ENCODE measurements around the gene ZNF511.

- TF ChIP-seq CTCF (IDR thresholded peaks at IDR 0.05) = no peak
- TF ChIP-seq POLR2AphosphoS5 (IDR thresholded peaks at IDR 0.05; ENCODE audit: insufficient read depth in 1 of 2, low read depth in 1 of 2) = no peak
- no peak for TF ChIP-seq POLR2A (IDR thresholded peaks at IDR 0.05)
These were observed 47.3 kb downstream of the ZNF511 start for GRCh38 chr10:133355991-133356390.
